Endothelial cell of umbilical vein (primary cell): Measurements from ENCODE around the gene AUTS2.

ENCODE experiments used
- EZH2 ChIP-seq: IDR thresholded peaks from 2 replicates; pipeline ENCODE4 v1.6.1; 2012; ENCODE audit warnings: borderline replicate concordance, low read depth, mild to moderate bottlenecking, moderate library complexity, low read length, inconsistent platforms; ENCODE audit not compliant: severe bottlenecking
- FOS ChIP-seq: IDR thresholded peaks from 2 replicates; pipeline ENCODE4 v1.6.1; 2011; ENCODE audit warnings: mild to moderate bottlenecking, low read length, moderate library complexity, borderline replicate concordance; ENCODE audit not compliant: insufficient read depth
- GATA2 ChIP-seq: IDR thresholded peaks from 2 replicates; pipeline ENCODE4 v1.7.0; 2011; ENCODE audit warnings: low read depth, mild to moderate bottlenecking, moderate library complexity, mixed read lengths, low read length; ENCODE audit not compliant: insufficient read length, insufficient read depth
- JUN ChIP-seq: IDR thresholded peaks from 2 replicates; pipeline ENCODE4 v1.6.1; 2011; ENCODE audit warnings: borderline replicate concordance, low read depth; ENCODE audit not compliant: insufficient read length, insufficient read depth
- MAX ChIP-seq: IDR thresholded peaks from 2 replicates; pipeline ENCODE4 v1.6.1; 2011; ENCODE audit not compliant: insufficient read depth, insufficient read length
- MYC ChIP-seq: IDR thresholded peaks from one replicate; pipeline ENCODE4 v1.6.1; 2011; ENCODE audit warnings: mild to moderate bottlenecking, low read depth, low read length
- POLR2A ChIP-seq: IDR thresholded peaks from 2 replicates; pipeline ENCODE4 v1.6.1; 2012; ENCODE audit warnings: low read depth, mild to moderate bottlenecking, control low read depth, low read length
- POLR2AphosphoS5 ChIP-seq: IDR thresholded peaks from 2 replicates; pipeline ENCODE4 v1.6.1; 2012; ENCODE audit warnings: low read depth, mild to moderate bottlenecking, control low read depth, low read length, moderate library complexity; ENCODE audit not compliant: insufficient read depth
- TF ChIP-seq, protein P1 (sequence below), 2 donors: IDR thresholded peaks; 1 replicate in 1 of 2; 2 replicates in 1 of 2; pipeline ENCODE4 v1.5.1; 2011; ENCODE audit warnings: low read length in 2 of 2, mild to moderate bottlenecking in 2 of 2, moderate library complexity in 2 of 2, control low read depth in 1 of 2, inconsistent platforms in 1 of 2, low read depth in 1 of 2; ENCODE audit not compliant: insufficient read depth in 1 of 2; ENCODE audit errors: extremely low read depth in 1 of 2

DNA sequence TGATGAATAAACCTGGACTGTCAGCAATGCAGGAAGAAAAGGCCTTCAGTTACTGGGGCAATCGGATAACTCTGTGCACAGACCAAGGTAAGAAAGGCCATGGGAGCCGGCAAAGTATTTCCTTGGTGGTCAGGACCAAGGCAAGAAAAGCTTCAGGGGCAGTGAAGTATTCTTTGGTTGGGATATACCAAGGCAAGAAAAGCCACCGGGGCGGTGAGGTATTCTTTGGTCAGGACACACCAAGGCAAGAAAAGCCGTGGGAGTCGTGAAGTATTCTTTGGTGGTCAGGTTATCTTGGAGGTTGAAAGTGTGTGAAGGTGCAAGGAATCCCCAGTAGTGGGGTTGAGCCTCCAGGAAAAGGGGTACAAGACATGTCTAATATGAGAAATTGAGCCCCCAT, 1238.7 kb downstream of the AUTS2 start:
- TF ChIP-seq POLR2A (no peak), JUN (no peak), EZH2 (no peak), FOS (no peak), POLR2AphosphoS5 (no peak), MAX (no peak), MYC (no peak), GATA2 (no peak)
- TF ChIP-seq, protein P1, sequence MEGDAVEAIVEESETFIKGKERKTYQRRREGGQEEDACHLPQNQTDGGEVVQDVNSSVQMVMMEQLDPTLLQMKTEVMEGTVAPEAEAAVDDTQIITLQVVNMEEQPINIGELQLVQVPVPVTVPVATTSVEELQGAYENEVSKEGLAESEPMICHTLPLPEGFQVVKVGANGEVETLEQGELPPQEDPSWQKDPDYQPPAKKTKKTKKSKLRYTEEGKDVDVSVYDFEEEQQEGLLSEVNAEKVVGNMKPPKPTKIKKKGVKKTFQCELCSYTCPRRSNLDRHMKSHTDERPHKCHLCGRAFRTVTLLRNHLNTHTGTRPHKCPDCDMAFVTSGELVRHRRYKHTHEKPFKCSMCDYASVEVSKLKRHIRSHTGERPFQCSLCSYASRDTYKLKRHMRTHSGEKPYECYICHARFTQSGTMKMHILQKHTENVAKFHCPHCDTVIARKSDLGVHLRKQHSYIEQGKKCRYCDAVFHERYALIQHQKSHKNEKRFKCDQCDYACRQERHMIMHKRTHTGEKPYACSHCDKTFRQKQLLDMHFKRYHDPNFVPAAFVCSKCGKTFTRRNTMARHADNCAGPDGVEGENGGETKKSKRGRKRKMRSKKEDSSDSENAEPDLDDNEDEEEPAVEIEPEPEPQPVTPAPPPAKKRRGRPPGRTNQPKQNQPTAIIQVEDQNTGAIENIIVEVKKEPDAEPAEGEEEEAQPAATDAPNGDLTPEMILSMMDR (IDR thresholded peaks at IDR 0.05; ENCODE audit: extremely low read depth in 1 of 2, insufficient read depth in 1 of 2, low read depth in 1 of 2, low read length in 2 of 2) = no peak
